Uterine smooth muscle cell (primary cell): Measurements from ENCODE around the gene DPYSL3. TPM values are rescaled to one million over a fixed set of nuclear protein-coding genes. Genes with fewer than 3 reads are reported as not detected.

ENCODE experiments used
- total RNA-seq: library from RNA; depleted of rRNA; stranded (reverse); fragments of >200 nt; gene quantifications from 2 replicates; pipeline ENCODE4 v1.2.3, GENCODE V29; 2014

The DPYSL3 gene
- total RNA-seq: 120 and 138 TPM in 2 replicates

DNA sequence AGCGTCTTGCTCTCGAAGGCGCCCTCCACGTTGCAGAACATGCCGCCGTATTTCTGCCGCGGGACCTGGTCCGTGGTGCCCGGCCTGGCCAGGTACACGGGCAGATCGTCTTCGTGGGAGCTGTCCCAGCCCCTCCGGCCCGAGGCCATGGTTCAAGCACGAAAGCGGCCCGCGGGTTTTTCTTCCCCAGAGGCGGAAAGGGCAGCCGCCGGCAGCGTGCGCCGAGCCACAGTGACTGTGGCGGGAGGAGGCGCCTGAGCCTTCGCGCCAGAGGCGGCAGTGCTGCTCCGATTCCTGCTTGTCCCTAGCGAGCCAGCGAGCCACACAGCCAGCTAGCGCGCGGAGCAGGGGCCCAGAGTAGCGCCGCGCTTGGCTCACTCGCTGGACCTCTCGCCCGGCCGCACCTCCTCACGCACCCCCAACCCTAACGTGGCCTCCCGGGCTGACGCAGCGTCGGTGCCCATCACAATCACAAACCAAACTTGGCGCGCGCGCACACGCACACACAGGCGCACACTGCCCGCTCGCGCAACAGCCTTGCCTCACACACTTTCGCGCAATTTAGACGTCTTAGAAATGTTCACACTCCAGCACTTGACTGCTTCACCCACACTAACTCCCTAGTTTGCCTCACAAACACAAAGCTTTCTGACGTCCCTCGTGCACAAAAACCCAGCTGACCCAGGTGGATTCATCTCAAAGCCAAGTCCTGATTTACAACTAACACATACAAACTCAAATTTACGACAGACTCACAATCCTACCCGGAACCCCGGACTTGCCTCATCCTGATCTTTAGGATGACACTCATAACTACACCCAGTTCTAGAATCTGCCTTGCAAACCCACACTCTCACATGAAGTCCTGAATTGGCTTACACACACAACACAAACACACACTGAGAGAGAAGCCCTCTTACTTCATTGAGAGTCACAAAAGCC lies at the start of gene DPYSL3:
Gene DPYSL3 (minus strand): TSS at position 359 of the 942 bp plus-strand sequence. CDS start 210 bp downstream, at position 149.

